ENCODE measurements around the gene C6orf132. TPM values are rescaled to one million over a fixed set of nuclear protein-coding genes. Genes with fewer than 3 reads are reported as not detected.

C6orf132 gene
- total and polyA plus RNA-seq, 9 of the 15 experiments (the other 6 are each of a cell fraction or from before 2014, with no cell fraction given) = 0.06 to 0.35 (median 0.14) TPM

DNA sequence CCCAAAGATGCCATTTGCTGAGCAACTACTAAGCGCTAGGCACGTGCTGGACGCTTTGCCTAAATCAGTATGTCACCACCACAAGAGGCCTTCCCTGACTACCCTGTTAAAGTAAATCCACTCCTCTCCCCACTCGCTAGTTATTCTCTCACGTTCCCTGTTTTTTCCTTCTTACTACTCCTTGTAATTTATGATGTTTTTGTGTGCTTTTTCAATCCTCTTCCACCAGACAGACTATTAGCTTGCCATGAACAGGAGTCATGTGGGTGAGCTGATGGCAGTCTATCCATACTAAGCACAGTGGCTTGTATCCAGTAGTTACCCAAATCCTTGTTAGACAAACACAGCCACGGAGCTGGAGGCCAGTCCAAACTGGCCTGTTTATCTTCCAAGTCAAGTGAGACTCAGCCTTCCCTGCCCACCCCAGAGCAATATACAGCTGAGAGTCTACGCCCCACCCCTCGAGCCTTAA, 41.2 kb downstream of the C6orf132 start (continued):
- TF ChIP-seq LARP7 (IDR thresholded peaks at IDR 0.05) (0 out of 2 replicates have a peak, but pooled peaks have one; percentile 20), EZH2 (IDR thresholded peaks at IDR 0.05; ENCODE audit: borderline replicate concordance, low read depth, low read length) (no peak), ADNP (tag; IDR thresholded peaks at IDR 0.05) (no peak), ZNF75A (CRISPR knock-in tag; IDR thresholded peaks at IDR 0.05) (no peak), ZNF280A (IDR thresholded peaks at IDR 0.05; ENCODE audit: low read depth, partially characterized antibody) (no peak), ZNF778 (CRISPR knock-in tag; IDR thresholded peaks at IDR 0.05) (no peak), DPF2 (IDR thresholded peaks at IDR 0.05) (peak; percentile 9; the same call in 1 of the 2 replicates), ZNF639 (CRISPR knock-in tag; conservative IDR thresholded peaks at IDR 0.05 in 1 of 2, IDR thresholded peaks at IDR 0.05 in 1 of 2) (no peak), YBX1 (IDR thresholded peaks at IDR 0.05) (no peak), TRIM25 (IDR thresholded peaks at IDR 0.05; ENCODE audit: borderline replicate concordance) (no peak), RCOR1 (IDR thresholded peaks at IDR 0.05; ENCODE audit: borderline replicate concordance in 1 of 2, low read depth in 2 of 2, low read length in 2 of 2) (no peak), PHF8 (IDR thresholded peaks at IDR 0.05; ENCODE audit: borderline replicate concordance, low read length) (0 out of 2 replicates have a peak, but pooled peaks have one; percentile 2), BDP1 (IDR thresholded peaks at IDR 0.05; ENCODE audit: insufficient read depth, insufficient read length) (no peak), ZNF232 (CRISPR knock-in tag; IDR thresholded peaks at IDR 0.05) (no peak)
- TF ChIP-seq, protein P1, sequence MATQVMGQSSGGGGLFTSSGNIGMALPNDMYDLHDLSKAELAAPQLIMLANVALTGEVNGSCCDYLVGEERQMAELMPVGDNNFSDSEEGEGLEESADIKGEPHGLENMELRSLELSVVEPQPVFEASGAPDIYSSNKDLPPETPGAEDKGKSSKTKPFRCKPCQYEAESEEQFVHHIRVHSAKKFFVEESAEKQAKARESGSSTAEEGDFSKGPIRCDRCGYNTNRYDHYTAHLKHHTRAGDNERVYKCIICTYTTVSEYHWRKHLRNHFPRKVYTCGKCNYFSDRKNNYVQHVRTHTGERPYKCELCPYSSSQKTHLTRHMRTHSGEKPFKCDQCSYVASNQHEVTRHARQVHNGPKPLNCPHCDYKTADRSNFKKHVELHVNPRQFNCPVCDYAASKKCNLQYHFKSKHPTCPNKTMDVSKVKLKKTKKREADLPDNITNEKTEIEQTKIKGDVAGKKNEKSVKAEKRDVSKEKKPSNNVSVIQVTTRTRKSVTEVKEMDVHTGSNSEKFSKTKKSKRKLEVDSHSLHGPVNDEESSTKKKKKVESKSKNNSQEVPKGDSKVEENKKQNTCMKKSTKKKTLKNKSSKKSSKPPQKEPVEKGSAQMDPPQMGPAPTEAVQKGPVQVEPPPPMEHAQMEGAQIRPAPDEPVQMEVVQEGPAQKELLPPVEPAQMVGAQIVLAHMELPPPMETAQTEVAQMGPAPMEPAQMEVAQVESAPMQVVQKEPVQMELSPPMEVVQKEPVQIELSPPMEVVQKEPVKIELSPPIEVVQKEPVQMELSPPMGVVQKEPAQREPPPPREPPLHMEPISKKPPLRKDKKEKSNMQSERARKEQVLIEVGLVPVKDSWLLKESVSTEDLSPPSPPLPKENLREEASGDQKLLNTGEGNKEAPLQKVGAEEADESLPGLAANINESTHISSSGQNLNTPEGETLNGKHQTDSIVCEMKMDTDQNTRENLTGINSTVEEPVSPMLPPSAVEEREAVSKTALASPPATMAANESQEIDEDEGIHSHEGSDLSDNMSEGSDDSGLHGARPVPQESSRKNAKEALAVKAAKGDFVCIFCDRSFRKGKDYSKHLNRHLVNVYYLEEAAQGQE (IDR thresholded peaks at IDR 0.05; ENCODE audit: borderline replicate concordance) = peak; percentile 91
- TF ChIP-seq, protein P1 (CRISPR knock-in tag; IDR thresholded peaks at IDR 0.05; ENCODE audit: low read depth) = no peak

Measured in K562 (cell line).